HEK293T (cell line): ENCODE results near the gene NOL9.

Experiments used
- ARNT ChIP-seq: fragments of 450-650 bp; IDR thresholded peaks from 2 replicates; pipeline ENCODE4 v1.6.1; 2017; ENCODE audit warnings: mild to moderate bottlenecking
- CTBP1 ChIP-seq: fragments of 450-650 bp; IDR thresholded peaks from 2 replicates; pipeline ENCODE4 v1.6.1; 2016; ENCODE audit warnings: borderline replicate concordance
- ELF4 ChIP-seq: fragments of 450-650 bp; IDR thresholded peaks from 2 replicates; pipeline ENCODE4 v1.6.1; 2017; ENCODE audit warnings: antibody characterized with exemption
- FOXA1 ChIP-seq: fragments of 450-650 bp; IDR thresholded peaks from 2 replicates; pipeline ENCODE4 v1.6.1; 2016; ENCODE audit warnings: mild to moderate bottlenecking
- FOXK2 ChIP-seq: fragments of 450-650 bp; IDR thresholded peaks from 2 replicates; pipeline ENCODE4 v1.6.1; 2016; ENCODE audit warnings: mild to moderate bottlenecking
- FOXM1 ChIP-seq: fragments of 450-650 bp; IDR thresholded peaks from 2 replicates; pipeline ENCODE4 v1.6.1; 2017; ENCODE audit warnings: mild to moderate bottlenecking, borderline replicate concordance
- HDGF ChIP-seq: fragments of 450-650 bp; IDR thresholded peaks from 2 replicates; pipeline ENCODE4 v1.6.1; 2017; ENCODE audit warnings: antibody characterized with exemption, borderline replicate concordance
- L3MBTL2 ChIP-seq: fragments of 450-650 bp; conservative IDR thresholded peaks from 2 replicates; pipeline ENCODE4 v1.6.1; 2016; ENCODE audit warnings: mild to moderate bottlenecking
- LEF1 ChIP-seq: fragments of 450-650 bp; IDR thresholded peaks from 2 replicates; pipeline ENCODE4 v1.6.1; 2017; ENCODE audit warnings: mild to moderate bottlenecking, borderline replicate concordance
- SP1 ChIP-seq: fragments of 450-650 bp; IDR thresholded peaks from 2 replicates; pipeline ENCODE4 v1.6.1; 2017
- SUZ12 ChIP-seq: fragments of 450-650 bp; IDR thresholded peaks from 2 replicates; pipeline ENCODE4 v1.6.1; 2016; ENCODE audit warnings: mild to moderate bottlenecking
- TARDBP ChIP-seq: fragments of 450-650 bp; IDR thresholded peaks from 2 replicates; pipeline ENCODE4 v1.6.1; 2016
- TF ChIP-seq, protein P1 (sequence below): fragments of 450-650 bp; IDR thresholded peaks from 2 replicates; pipeline ENCODE4 v1.6.1; 2016

DNA sequence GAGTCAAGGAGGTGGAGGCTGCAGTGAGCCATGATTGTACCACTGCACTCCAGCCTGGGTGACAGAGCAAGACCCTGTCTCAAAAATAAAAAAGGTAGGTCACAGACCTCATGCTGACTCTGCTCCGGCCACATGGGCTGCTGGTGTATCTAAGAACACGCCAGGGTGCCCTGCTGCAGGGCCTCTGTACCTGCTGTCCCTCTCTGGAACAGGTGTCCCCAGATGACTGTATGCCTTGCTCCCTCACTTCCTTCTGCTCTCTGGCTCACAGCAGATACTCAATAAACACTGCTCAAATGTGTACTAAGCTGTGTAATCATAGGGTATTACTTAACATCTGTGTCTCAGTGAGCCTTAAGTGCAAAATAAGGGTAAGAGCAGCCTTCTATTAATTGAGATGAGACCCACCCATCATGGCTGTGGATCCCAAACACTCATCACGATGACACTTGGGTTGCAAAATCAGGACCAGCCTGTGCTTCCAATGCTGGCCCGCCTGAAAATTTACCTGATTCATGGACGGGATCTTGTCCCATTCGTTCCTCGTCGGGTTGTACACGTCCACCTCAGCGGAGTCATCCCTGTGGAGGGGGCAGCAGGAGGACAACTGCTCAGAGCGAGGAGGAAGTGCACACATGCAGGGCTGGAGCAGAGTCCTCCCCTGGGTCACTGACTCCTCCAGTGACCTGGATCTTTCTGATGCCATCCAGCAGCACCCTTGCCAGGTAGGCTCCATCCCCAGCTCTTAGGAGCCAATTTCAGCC, 40.8 kb upstream of the NOL9 start:
- no peak for TF ChIP-seq FOXA1
- no peak for TF ChIP-seq SP1
- TF ChIP-seq, protein P1, sequence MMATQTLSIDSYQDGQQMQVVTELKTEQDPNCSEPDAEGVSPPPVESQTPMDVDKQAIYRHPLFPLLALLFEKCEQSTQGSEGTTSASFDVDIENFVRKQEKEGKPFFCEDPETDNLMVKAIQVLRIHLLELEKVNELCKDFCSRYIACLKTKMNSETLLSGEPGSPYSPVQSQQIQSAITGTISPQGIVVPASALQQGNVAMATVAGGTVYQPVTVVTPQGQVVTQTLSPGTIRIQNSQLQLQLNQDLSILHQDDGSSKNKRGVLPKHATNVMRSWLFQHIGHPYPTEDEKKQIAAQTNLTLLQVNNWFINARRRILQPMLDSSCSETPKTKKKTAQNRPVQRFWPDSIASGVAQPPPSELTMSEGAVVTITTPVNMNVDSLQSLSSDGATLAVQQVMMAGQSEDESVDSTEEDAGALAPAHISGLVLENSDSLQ = no peak
- TF ChIP-seq TARDBP = no peak
- TF ChIP-seq ARNT = no peak
- TF ChIP-seq ELF4 = no peak
- TF ChIP-seq FOXM1 = no peak
- TF ChIP-seq HDGF = no peak
- no peak for TF ChIP-seq FOXK2
- no peak for TF ChIP-seq CTBP1
- TF ChIP-seq SUZ12 = no peak
- no peak for TF ChIP-seq L3MBTL2
- no peak for TF ChIP-seq LEF1
